ENCODE measurements around the gene PODN.

PODN gene, protein sequence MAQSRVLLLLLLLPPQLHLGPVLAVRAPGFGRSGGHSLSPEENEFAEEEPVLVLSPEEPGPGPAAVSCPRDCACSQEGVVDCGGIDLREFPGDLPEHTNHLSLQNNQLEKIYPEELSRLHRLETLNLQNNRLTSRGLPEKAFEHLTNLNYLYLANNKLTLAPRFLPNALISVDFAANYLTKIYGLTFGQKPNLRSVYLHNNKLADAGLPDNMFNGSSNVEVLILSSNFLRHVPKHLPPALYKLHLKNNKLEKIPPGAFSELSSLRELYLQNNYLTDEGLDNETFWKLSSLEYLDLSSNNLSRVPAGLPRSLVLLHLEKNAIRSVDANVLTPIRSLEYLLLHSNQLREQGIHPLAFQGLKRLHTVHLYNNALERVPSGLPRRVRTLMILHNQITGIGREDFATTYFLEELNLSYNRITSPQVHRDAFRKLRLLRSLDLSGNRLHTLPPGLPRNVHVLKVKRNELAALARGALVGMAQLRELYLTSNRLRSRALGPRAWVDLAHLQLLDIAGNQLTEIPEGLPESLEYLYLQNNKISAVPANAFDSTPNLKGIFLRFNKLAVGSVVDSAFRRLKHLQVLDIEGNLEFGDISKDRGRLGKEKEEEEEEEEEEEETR

DNA sequence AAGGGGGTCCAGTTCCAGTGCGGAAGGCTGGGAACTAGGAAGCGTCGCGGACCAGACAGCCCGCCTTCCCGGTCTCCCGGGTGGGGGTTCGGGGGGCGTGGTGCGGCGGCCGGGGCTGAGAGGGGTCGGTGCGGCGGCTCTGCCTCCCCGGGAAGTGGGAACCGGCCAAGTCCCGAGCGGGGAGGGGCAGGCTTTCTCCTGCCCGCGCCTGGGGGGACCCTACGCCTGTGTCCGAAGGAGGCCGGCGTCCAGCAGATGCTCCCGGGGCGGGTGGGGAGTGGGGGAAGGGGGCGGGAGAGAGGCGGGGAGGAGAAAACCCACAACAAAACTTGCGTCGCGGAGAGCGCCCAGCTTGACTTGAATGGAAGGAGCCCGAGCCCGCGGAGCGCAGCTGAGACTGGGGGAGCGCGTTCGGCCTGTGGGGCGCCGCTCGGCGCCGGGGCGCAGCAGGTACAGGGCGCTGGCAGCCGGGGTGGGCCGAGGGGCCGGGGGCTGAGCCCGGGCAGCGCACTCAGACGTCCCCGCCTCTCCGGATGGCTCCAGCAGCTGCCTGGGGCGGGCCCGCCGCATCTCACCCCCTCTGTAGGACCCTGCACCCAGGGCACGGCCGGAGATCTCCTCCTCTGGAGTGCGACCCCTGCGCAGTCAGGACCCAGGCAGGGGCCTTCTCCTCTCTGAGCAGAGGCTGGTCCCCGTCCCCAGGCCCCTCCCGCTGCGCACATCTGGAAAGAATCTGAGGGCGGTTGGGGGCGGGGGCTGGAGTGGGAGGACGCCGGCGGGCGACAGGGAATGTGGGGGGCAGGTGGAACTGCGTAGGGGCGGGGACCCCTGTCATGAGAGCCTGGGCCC lies at the start of gene PODN:
Gene PODN (plus strand): TSS at position 355 of the 849 bp plus-strand sequence. CDS start 7,643 bp downstream, outside the sequence.
- no peak for DNase-seq (ENCODE audit: low read depth in 2 of 3, low spot score in 1 of 3)

DNA sequence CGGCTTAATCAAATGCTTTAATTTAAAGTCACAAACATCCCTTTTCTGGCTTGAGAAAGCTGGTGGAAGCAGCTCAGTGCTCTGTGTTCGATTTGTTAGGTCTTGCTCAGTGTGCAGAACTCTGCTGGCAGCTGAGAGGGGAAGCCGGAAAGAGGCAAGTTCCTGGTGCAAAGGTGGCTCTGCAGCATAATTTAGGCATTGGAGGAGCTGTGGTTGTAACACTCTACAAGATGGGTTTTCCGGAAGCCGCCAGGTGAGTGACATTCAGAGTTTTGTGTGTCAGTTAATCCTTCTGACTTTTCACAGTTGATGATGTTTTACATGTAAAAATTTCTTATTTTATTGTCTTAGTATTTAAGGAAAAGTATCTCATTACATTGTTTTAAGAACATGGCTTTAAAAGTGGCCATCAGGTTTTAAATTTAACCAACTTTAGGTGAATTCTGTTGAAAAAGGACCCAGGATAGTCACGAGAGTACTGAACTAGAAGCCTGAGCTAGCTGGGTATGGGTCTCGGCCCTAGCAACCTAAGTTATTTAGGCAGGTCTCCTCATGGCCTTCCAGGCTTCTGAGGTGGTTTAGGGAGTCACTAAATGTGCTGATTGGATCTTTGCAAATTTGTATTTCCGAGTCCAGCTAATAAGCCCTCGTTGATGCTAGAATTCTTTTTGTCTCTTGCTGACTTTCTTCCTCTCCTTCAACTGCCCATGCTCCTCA lies 47.1 kb upstream of the PODN start:
- DNase-seq (ENCODE audit: low read depth in 2 of 3, low spot score in 1 of 3): peak; percentile 62 to 69 (median 67)

DNA sequence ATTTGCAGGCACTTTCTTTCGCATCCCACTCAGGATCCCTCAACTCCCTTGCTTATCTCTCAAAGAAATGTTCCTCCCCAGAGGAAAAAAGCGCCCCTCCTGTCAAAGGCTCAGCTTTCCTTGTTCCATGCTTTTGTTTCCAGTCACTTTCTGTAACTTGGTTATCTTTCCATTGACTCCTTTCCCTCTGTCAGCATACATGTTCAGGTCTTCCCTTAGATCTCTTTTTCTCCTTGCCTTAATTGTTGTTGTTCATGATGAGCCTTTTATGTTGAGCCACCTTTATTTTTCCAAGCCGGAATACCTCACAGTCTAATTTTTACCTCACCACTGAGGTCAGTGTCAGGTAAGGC lies 46.5 kb upstream of the PODN start:
- DNase-seq (ENCODE audit: low read depth in 2 of 3, low spot score in 1 of 3): no peak

DNA sequence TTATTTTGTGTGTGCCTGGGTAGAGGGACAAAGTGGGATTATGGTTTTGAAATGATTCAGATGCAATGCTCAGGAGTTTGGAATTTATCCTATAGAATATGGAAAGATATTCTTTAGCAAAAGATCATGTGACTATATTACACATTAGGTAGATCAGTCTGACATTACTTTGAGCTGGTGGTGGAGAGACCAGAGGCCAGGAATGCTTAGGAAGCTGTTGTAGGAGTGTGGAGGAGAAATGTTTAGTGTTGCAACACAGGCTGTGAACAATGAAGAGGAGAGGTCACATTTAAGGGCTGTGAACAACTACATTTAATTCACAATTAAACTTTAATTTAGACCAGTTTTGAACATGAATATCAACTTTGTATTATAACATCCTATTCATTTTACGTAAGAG lies 45.3 kb upstream of the PODN start:
- no peak for DNase-seq (ENCODE audit: low read depth in 2 of 3, low spot score in 1 of 3)

DNA sequence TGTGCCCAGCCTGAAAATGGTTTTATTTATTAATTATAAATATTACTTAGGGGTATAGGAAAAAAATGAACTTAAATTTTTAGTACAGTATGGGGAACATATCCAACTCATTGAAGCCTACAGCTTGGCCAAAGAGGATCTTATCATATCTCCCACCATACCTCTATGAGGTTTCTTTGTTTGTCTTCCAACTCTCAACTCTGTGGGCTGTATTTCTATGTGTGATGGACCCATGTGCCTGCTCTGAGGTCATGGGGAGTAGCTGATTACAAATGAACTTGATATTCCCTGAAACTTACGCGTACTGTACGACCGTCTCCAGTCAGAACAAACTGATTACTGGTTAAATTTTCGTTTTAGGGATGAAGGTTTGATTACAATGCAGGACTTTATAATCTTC lies 41.4 kb upstream of the PODN start:
- no peak for DNase-seq (ENCODE audit: low read depth in 2 of 3, low spot score in 1 of 3)

DNA sequence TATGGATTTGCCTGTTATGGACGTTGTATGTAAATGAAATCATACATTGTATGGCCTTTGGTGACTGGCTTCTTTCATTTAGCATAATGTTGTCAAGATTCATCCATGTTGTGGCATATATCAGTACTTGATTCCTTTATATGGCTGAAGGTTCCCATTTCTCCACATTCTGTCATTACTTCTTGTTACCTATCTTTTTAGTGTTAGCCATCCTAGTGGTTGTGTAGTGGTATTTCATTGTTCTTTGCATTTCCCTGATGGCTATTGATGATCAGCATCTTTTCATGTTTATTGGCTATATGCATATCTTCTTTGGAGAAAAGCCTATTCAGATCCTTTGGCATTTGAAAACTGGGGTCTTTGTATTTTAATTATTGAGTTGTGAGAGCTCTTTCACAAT lies 39.8 kb upstream of the PODN start:
- no peak for DNase-seq (ENCODE audit: low read depth in 2 of 3, low spot score in 1 of 3)

DNA sequence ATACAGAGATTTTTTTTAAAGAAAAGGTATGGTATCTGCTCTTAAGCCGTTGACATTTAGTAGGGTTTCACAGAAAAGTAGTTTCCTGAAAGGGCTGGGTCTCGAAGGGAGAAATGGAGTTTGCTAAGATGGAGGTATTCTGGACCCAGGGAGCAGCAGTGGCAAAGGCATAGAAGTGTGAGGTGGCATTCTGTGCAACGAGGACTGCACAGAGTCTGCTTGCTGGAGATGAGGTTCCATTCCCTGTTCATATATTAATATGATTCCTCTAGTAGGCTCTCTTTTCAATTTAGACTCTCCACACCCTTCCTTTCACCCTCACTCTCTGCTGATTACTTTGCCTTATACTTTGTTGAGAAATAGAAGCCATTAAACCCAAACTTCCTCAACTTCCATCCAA lies 38.5 kb upstream of the PODN start:
- DNase-seq (ENCODE audit: low read depth in 2 of 3, low spot score in 1 of 3): no peak

- no peak for DNase-seq (ENCODE audit: low read depth in 2 of 3, low spot score in 1 of 3)
These were observed 37.9 kb upstream of the PODN start for GRCh38 chr1:53024117-53024516.

- no peak for DNase-seq (ENCODE audit: low read depth in 2 of 3, low spot score in 1 of 3)
These were observed 36.8 kb upstream of the PODN start for GRCh38 chr1:53025034-53025768.

GRCh38 chr1:53025769-53026112 lies 36.3 kb upstream of the PODN start:
- DNase-seq (ENCODE audit: low read depth in 2 of 3, low spot score in 1 of 3): no peak

DNA sequence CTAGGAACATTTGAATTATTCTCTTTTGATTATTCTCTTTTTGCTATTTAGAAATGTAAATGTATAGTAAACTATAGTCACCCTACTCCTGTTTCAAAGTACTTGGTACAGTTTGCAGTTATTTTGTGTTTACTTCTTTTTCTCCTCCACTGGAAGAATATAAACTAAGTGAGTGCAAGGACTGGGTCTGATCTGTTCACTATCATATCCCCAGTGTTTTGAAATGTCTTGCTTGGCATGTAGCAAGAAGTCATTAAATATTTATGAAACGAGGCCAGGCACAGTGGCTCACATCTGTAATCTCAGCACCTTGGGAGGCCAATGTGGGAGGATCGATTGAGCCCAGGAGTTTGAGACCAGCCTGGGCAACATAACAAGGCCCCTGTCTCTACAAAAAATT lies 35.8 kb upstream of the PODN start:
- no peak for DNase-seq (ENCODE audit: low read depth in 2 of 3, low spot score in 1 of 3)

DNA sequence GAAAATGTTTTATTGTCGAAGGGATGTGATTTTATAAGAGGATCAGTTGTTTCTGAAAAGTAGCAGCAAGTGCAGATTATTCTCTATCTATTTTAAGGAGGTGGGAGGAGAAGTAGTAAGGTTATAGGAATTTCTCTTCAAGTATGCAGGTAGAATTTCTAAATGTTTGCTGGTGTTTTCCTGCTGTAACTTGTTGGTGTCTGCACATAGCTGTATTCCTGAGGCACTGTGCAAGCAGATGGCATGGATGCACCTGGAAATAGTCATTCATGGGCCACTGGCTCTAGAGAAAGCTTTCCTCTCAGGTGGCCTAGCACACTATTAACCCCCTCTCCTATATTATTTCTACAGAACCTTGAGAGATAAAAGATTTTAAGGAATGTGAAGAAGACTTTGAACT lies 30.3 kb upstream of the PODN start:
- DNase-seq (ENCODE audit: low read depth in 2 of 3, low spot score in 1 of 3): no peak

GRCh38 chr1:53037159-53037558 lies 24.9 kb upstream of the PODN start:
- DNase-seq (ENCODE audit: low read depth in 2 of 3, low spot score in 1 of 3): no peak

DNA sequence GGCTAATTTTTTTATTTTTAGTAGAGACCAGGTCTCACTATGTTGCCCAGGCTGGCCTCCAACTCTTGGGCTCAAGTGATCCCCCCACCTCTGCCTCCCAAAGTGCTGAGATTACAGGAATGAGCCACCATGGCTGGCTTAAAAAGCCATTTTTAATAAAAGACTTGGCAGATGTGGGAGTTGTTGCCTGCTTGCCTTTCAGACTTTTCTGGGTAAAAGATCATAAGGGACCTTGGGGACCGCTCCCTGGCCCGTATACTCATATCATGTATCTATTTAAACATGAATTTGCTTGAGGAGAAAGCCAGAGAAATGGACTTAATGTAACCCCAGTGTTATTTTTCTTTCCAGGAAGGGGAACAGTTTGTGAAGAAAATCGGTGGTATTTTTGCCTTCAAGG lies 23.4 kb upstream of the PODN start:
- no peak for DNase-seq (ENCODE audit: low read depth in 2 of 3, low spot score in 1 of 3)

DNA sequence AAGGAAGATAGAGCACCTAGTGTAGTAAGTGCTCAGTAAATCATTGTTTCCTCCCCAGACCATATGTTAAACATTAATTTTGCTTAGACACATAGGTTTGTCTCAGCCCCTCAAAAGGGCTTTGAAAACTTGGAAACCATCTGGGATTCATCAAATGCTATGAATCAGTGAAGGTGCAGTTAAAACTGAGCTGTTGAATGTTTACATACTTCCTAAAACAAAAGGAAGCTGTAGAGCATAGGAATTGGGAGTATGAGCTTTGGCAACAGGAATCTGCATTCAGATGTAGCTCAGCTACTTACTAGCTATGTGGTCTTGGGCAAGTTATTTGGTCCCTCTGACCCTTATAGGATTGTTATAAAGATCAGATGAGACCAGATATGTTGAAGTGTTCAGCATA lies 18.7 kb upstream of the PODN start:
- no peak for DNase-seq (ENCODE audit: low read depth in 2 of 3, low spot score in 1 of 3)

DNA sequence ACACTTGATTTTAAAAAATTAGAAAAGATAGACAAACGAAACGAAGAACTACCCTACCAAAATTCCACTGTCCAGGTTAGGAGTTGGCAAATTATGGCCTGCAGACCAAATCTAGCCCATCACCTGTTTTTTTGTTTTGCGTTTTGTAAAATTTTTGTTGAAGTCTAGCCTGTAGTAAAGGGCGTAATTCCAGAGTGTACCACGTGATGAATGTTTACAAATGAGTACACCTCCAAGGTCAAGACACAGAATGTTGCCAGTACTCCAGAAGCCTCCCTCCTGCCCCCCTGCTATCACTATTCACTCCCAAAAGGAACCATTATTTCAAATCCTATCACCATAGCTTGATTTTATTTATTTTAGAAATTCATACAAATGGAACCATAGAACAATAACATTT lies 17.1 kb upstream of the PODN start:
- DNase-seq (ENCODE audit: low read depth in 2 of 3, low spot score in 1 of 3): no peak

DNA sequence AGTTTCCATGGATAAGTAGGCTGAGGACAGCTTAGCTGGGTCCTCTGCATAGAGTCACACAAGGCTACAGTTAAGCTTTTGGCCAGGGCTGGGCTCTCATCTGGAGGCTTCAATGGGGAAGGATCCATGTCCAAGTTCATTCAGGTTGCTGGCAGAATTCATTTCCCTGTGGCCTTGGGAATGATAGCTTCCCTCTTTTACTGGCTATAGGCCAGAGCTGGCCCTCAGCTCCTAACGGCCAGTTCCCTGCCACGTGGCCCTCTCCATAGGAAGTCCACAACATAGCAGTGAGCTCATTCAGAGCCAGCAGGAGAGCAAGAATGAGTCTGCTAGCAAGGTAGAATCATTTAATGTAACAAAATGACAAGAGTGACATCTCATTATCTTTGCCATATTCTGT lies 15.1 kb upstream of the PODN start:
- DNase-seq (ENCODE audit: low read depth in 2 of 3, low spot score in 1 of 3): no peak

DNA sequence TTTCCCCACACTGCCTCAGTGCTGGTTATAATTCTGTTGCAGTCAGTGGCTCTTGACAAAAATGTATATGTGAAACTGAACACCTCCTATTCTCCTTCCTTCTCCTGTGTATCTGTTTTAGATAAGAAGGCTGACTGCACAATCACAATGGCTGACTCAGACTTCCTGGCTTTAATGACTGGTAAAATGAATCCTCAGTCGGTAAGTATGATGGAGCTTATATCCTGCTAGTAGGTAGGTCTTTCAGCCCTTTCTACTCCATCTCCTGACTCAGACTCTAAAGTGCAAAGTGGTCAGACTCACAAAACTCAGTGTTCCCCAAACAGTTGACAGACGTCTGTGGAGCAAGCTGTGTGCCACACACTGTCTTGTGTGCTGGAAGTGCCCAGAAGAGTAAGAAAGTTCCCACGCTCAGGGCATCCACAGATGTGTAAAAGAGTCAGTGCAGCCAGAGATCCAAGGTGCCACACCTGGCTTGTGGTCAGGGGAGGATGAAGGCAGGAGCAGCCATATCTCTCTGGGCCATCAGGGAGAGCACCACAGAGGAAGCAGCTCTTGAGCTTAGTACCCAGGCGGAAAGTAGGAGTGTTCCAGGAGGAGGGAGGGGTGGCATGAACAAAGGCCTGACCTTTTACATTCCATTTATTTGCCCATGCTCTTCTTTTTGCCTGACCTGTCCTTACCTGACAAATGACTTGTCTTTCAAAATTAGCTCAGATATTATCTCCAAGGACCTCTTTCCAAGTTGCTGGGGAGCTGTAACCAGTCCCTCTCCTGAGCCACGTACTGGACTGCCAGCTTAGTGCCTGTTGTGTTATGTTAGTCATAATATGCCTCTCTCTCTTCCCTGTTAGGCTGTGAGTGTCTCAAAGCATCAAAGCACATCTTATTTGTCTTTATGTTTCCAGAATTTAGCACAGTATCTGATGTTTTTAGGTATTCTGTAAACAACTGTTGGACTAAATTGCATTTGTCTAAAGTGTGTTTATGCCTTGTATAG lies 14.0 kb upstream of the PODN start:
- no peak for DNase-seq (ENCODE audit: low read depth in 2 of 3, low spot score in 1 of 3)

DNA sequence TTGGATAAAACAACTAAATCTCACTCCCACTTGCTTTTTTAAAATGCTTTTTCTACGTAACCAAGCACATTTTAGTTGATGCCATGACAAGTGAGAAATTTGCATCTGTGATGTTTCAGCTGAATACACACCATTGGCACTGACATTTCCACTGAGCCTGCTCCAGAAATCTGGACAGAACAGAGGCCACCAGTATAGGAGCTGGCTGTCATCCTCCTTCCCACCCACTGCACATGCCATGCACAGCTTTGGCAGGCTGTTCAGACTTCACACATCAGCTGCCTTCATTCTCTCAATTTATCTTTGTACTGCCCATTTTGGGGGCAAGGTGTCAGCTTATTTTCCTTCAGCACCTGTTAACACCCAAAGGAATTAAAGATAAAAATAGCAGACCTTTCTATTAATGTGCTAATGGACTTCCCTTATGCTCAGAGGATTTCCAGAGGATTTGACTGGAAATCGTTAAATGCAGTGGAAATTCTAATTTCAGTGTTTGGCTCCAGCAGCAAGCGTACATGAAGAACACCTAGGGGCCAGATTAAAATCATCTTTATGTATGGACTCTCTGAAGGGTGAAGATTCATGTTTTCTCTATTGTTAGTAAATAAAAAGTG lies 12.9 kb upstream of the PODN start:
- no peak for DNase-seq (ENCODE audit: low read depth in 2 of 3, low spot score in 1 of 3)
